Subcutaneous abdominal adipose tissue (tissue), 5 donors: ENCODE results near the gene CFAP97D2.
"Not testable (repeated sequence)": the region's sequence is repeated elsewhere in the genome, so short reads cannot be mapped to it uniquely, and the experiment has no call there.

ENCODE experiments used
- H3K27ac ChIP-seq: one replicate; pipeline ENCODE4 v1.7.0; 2013; ENCODE audit warnings: low read depth, mild to moderate bottlenecking, inconsistent platforms, low read length, moderate library complexity
- H3K27me3 ChIP-seq, 5 donors: one replicate each; pipeline ENCODE4 v1.7.0; 2013; ENCODE audit warnings: low read length in 5 of 5, inconsistent platforms in 1 of 5; ENCODE audit not compliant: control insufficient read depth in 5 of 5, insufficient read depth in 4 of 5
- H3K36me3 ChIP-seq, 5 donors: one replicate each; pipeline ENCODE4 v1.7.0; 2013; ENCODE audit warnings: low read length in 5 of 5; ENCODE audit not compliant: control insufficient read depth in 5 of 5, insufficient read depth in 5 of 5
- H3K4me1 ChIP-seq, 5 donors: one replicate each; pipeline ENCODE4 v1.7.0; 2013; ENCODE audit warnings: low read length in 5 of 5, mild to moderate bottlenecking in 3 of 5, moderate library complexity in 1 of 5; ENCODE audit not compliant: control insufficient read depth in 5 of 5, insufficient read depth in 5 of 5
- H3K4me3 ChIP-seq, 5 donors: one replicate each; pipeline ENCODE4 v1.7.0; 2013; ENCODE audit warnings: low read length in 5 of 5, low read depth in 1 of 5
- H3K9ac ChIP-seq, 5 donors: one replicate each; pipeline ENCODE4 v1.7.0; 2013; ENCODE audit warnings: low read length in 5 of 5, mild to moderate bottlenecking in 4 of 5, moderate library complexity in 3 of 5
- H3K9me3 ChIP-seq, 5 donors: one replicate each; pipeline ENCODE4 v1.7.0; 2013; ENCODE audit warnings: low read length in 5 of 5; ENCODE audit not compliant: control insufficient read depth in 5 of 5
- donor health status: healthy.
- donor health status: healthy.
- donor health status: healthy.
- donor health status: healthy.
- donor health status: healthy.

The CFAP97D2 gene

DNA sequence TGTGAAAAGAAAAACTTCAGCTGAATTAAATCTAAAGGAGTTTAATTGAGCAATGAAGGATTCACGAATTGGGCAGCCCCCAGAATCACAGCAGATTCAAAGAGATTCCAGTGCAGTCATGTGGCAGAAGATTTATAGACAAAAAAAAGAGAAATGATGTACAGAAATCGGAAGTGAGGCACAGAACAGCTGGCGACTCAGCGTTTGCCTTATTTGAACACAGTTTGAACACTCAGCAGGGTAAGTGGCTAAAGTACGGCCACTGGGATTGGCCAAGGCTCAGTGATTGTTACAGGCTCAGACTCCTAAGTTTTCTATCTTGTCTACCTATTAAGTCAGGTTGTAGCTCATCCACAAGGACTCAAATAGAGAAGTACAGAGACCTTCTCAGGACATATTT, 11.6 kb upstream of the CFAP97D2 start:
- Histone ChIP-seq H3K4me1 (peaks cover 3 to 23% (median 19%) of the 10 kb centered on the region in 5 donors), H3K9me3 (peaks cover 0 to 2% (median 0%) of the 10 kb centered on the region in 5 donors), H3K36me3 (no peaks in the 10 kb centered on the region), H3K27me3 (peaks cover 0 to 4% (median 0%) of the 10 kb centered on the region in 5 donors), H3K27ac (no peak overlapping the region), H3K4me3 (no peak overlapping the region), H3K9ac (no peak overlapping the region)

DNA sequence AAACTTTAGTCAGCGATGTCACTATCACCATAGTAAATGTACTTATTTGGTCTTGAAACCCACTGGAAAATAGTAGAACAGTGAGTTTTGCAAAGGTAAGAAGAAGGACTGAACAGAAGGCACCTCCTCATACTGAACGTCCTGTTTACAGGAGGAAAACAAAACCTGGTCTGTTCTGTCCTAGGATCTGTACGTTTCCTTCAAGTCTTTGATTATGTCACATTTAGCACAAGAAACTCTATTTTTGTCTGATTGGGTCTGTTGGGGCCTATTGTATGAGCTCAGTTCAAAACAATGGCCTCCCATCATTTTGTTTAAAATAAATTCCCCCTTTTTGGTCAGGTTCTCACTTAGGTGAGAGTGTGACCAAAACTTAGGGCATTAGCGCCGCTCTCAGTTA, 11.2 kb upstream of the CFAP97D2 start:
- Histone ChIP-seq H3K4me3 (no peak overlapping the region), H3K4me1 (peaks cover 3 to 21% (median 16%) of the 10 kb centered on the region in 5 donors), H3K27me3 (peaks cover 0 to 3% (median 0%) of the 10 kb centered on the region in 5 donors), H3K9me3 (peaks cover 0 to 2% (median 0%) of the 10 kb centered on the region in 5 donors), H3K9ac (no peak overlapping the region), H3K36me3 (no peaks in the 10 kb centered on the region), H3K27ac (no peak overlapping the region)

DNA sequence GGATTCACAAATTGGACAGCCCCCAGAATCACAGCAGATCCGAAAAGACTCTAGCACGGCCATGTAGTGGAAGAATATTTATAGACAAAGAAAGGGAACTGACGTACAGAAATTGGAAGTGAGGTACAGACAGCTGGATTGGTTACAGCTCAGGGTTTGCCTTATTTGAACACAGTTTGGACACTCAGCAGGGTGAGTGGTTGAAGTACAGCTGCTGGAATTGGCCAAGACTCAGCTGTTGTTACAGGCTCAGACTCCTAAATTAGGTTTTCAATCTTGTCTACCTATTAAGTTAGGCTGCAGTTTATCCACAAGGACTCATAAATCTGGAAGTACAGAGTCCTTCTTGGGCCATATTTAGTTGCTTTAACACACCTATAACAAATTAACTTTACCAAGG, 5.8 kb upstream of the CFAP97D2 start:
- peaks cover 0 to 4% (median 0%) of the 10 kb centered on the region in 5 donors for H3K27me3 ChIP-seq
- H3K9me3 ChIP-seq: peaks cover 0 to 9% (median 5%) of the 10 kb centered on the region in 5 donors
- peaks cover 0 to 19% (median 3%) of the 10 kb centered on the region in 5 donors for H3K4me1 ChIP-seq
- no peak overlapping the region for H3K4me3 ChIP-seq
- no peak overlapping the region for H3K9ac ChIP-seq
- H3K36me3 ChIP-seq: no peaks in the 10 kb centered on the region
- no peak overlapping the region for H3K27ac ChIP-seq

DNA sequence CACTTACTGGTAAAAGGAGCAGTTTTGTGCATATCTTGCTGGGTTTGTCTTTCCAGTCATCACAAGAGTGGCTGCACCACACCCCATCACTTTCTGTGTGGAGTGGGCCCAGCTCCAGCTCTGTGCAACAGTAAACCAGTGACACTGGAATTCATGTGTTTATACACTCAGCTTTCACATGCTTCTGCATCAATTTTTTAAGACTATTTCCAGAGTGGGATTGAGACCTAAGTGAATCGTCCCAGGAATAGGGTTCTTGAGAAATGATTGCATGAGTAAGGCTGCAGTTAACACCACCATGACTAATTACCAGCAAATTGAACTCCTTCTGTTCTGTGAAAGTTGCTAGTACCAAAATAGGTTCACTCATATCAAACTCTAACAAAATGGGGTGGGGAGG, 5.3 kb upstream of the CFAP97D2 start:
- H3K4me1 ChIP-seq: peaks cover 0 to 19% (median 3%) of the 10 kb centered on the region in 5 donors
- H3K9me3 ChIP-seq: peaks cover 0 to 9% (median 5%) of the 10 kb centered on the region in 5 donors

DNA sequence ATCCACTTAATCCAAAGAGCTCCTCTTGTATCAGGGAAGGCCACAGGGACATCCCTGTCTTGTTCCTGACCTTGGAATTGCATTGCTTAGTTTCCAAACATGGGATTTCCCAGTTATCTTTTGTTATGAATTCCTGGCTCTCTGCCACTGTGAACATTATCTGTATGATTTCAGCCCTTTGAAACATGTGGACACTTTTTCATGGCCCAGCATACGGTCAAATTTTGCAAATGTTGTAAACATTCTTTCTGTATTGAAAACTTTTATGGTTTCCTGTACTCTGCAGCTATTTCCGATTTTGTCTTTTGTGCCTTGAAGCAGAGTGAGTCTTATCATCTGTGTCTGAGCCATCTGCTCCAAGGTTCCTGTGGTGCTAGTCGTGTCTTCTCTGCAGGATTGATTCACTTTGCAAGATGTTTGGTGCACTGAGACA, 4.5 kb upstream of the CFAP97D2 start:
- Histone ChIP-seq H3K9ac (no peak overlapping the region), H3K27me3 (peaks cover 0 to 4% (median 0%) of the 10 kb centered on the region in 5 donors), H3K27ac (no peak overlapping the region), H3K9me3 (peaks cover 0 to 9% (median 5%) of the 10 kb centered on the region in 5 donors), H3K4me1 (peaks cover 0 to 19% (median 3%) of the 10 kb centered on the region in 5 donors), H3K36me3 (no peaks in the 10 kb centered on the region), H3K4me3 (no peak overlapping the region)

More for the DNA sequence above, 5.3 kb upstream of the CFAP97D2 start:
- Histone ChIP-seq H3K36me3 (no peaks in the 10 kb centered on the region), H3K27ac (no peak overlapping the region), H3K4me3 (no peak overlapping the region), H3K27me3 (peaks cover 0 to 4% (median 0%) of the 10 kb centered on the region in 5 donors), H3K9ac (no peak overlapping the region)

DNA sequence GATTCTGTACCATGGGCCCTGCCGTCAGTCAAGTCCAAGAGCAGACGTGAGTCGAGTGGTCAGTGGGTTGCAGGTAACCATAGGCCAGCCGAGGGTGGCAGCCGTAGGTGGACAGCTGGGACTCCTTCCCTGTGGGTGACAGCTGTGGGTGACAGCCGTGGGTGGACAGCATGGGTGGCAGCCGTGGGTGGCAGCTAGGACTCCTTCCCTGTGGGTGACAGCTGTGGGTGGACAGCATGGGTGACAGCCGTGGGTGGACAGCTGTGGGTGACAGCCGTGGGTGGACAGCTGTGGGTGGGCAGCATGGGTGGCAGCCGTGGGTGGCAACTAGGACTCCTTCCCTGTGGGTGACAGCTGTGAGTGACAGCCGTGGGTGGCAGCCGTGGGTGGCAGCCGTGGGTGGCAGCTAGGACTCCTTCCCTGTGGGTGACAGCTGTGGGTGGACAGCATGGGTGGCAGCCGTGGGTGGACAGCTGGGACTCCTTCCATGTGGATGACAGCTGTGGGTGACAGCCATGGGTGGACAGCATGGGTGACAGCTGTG, 2.6 kb upstream of the CFAP97D2 start:
- H3K27me3 ChIP-seq, H3K36me3 ChIP-seq, H3K9me3 ChIP-seq, H3K4me3 ChIP-seq, H3K9ac ChIP-seq, H3K27ac ChIP-seq: not testable (repeated sequence)
- H3K4me1 ChIP-seq: peaks cover 0 to 19% (median 3%) of the 10 kb centered on the region in 5 donors

DNA sequence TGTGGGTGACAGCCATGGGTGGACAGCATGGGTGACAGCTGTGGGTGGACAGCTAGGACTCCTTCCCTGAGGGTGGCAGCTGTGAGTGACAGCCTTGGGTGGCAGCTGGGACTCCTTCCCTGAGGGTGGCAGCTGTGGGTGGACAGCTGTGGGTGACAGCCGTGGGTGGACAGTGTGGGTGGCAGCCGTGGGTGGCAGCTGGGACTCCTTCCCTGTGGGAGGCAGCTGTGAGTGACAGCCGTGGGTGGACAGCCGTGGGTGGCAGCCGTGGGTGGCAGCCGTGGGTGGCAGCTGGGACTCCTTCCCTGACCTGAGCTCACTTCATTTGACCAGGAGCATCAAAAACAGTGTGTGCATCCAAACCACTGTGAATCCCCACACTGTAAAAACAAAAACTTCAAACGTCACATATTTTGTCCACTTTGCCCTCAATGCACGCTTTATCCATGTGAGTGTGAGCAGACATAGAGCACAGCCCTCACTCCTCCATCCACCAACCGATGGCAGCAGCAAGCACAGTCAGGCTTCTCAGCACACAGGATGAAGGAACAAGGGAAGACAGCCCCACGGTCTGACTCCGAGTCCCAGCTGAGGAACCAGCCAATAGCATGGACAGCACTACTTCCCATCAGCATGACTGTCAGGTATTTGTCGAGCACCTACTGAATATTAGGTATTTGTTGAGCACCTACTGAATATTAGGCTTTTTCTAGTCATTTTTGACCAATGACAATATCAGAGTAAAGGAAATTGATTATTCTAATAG, 1.6 kb upstream of the CFAP97D2 start:
- Histone ChIP-seq H3K4me1 (peaks cover 0 to 19% (median 3%) of the 10 kb centered on the region in 5 donors), H3K27me3 (peaks cover 0 to 6% (median 4%) of the 10 kb centered on the region in 5 donors), H3K9me3 (peaks cover 0 to 8% (median 5%) of the 10 kb centered on the region in 5 donors), H3K36me3 (no peaks in the 10 kb centered on the region), H3K9ac (no peak overlapping the region), H3K4me3 (no peak overlapping the region), H3K27ac (no peak overlapping the region)

DNA sequence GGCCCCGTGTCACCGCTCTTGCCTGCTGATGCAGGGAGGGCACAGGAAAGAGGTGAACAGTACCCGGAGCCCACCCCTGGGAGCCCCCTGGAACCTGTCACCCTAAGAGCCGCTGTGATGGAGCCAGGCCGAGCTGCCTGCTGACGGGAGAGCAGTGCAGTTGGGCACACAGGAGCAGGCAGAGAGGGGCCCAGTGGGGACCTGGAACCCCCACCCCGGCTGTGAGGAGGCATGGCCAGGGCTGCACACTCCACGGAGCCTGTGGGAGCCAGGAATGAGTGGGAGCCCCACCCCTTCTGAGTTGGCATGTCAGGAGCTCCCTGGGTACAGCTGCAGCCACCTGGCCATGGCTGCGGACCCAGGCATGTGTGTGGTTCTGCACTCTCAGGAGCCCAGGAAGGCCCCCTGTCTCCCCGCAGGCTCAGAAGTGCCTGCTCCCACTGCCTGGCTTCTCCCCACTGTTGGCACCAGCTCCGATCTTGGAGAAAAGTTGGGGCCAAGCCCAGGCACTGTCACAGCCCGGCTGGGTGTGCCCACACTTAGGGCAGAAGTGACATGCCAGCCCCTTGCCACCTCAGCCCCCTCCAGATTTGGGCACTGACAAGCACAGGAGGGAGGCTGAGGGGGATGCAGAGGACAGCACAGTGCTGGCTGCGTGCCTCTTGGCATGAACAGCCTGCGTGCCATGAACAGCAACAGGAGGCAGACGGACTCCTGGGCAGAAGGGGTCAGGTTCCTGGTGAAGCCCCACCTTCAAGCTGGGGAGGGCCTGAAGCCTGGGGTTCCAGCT, 6.3 kb downstream of the CFAP97D2 start:
- Histone ChIP-seq H3K9me3 (peaks cover 3 to 14% (median 5%) of the 10 kb centered on the region in 5 donors), H3K4me1 (no peaks in the 10 kb centered on the region), H3K27ac (no peak overlapping the region), H3K36me3 (no peaks in the 10 kb centered on the region), H3K9ac (no peak overlapping the region), H3K27me3 (peaks cover 0 to 4% (median 0%) of the 10 kb centered on the region in 5 donors), H3K4me3 (no peak overlapping the region)

DNA sequence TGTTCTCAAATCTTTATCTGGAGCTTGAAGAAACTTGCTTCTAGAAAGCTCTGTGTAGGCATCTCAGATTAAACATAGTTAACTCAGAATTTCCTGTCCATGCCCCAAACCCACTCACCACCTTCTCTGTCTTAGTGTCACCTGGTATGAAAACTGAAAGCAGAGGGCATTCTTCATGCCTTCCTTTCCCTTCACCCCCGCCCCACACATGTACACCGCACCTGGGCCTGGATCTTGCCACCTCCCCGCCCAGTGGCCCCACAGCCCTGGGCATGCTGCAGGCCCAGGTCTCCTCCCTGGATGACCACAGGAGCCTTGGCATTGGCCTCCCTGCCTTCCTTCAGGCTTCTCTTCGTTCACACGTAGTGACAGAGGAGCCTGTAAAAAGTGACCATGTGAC, 15.8 kb downstream of the CFAP97D2 start:
- Histone ChIP-seq H3K9ac (no peak overlapping the region), H3K36me3 (no peaks in the 10 kb centered on the region), H3K9me3 (peaks cover 0 to 6% (median 3%) of the 10 kb centered on the region in 5 donors), H3K27me3 (peaks cover 0 to 4% (median 0%) of the 10 kb centered on the region in 5 donors), H3K27ac (no peak overlapping the region), H3K4me3 (no peak overlapping the region), H3K4me1 (peaks cover 0 to 1% (median 0%) of the 10 kb centered on the region in 5 donors)
